Measurements from ENCODE around the gene ADD2. TPM values are rescaled to one million over a fixed set of nuclear protein-coding genes. Genes with fewer than 3 reads are reported as not detected.
A peak's percentile ranks its signal among the peaks of the same experiment; 100 is the strongest.

ADD2 gene
- total RNA-seq, 1 donor from 2014 or later: 45.3 TPM

- no peaks in the 10 kb centered on the region for H3K36me3 Mint-ChIP-seq
- H3F3A ChIP-seq (ENCODE audit: low read depth): peaks cover 29% of the 10 kb centered on the region
- no peak overlapping the region for H3K27ac Mint-ChIP-seq
- no peaks in the 10 kb centered on the region for H3K9me3 Mint-ChIP-seq
- no peaks in the 10 kb centered on the region for H3K9me3 ChIP-seq (ENCODE audit: low read depth)
- H3K36me3 ChIP-seq: no peaks in the 10 kb centered on the region
- peaks cover 10% of the 10 kb centered on the region for H3K4me1 ChIP-seq
- peaks cover 49% of the 10 kb centered on the region for H3K79me2 ChIP-seq (ENCODE audit: low read depth)
- no peaks in the 10 kb centered on the region for H3K27me3 ChIP-seq
- peak overlapping the region; percentile 100 for H3K4me3 ChIP-seq
- H3K4me3 Mint-ChIP-seq: peak overlapping the region; percentile 91
- DNase-seq (ENCODE audit: low spot score): peak; percentile 71
- no peak overlapping the region for H3K27ac ChIP-seq
- peak overlapping the region; percentile 78 for H2AFZ ChIP-seq (replicated peaks)
- H3K27me3 Mint-ChIP-seq (ENCODE audit: insufficient read depth, low read depth): peaks cover 2% of the 10 kb centered on the region
- TF ChIP-seq CTCF (IDR thresholded peaks at IDR 0.05) (no peak), EZH2phosphoT487 (IDR thresholded peaks at IDR 0.05) (no peak), EZH2 (IDR thresholded peaks at IDR 0.05) (no peak)
- peaks cover 5% of the 10 kb centered on the region for H4K20me1 ChIP-seq (ENCODE audit: low read depth)
- peak overlapping the region; percentile 96 for H3K4me2 ChIP-seq
- H3K4me1 Mint-ChIP-seq: peaks cover 22% of the 10 kb centered on the region
- peak overlapping the region; percentile 33 for H3K9ac ChIP-seq
These were observed 811 bp downstream of the ADD2 start for GRCh38 chr2:70767079-70767698.

GRCh38 chr2:70766357-70767078 is 1.5 kb downstream of the ADD2 start:
- Mint-ChIP-seq H3K4me1 (peaks cover 22% of the 10 kb centered on the region), H3K9me3 (no peaks in the 10 kb centered on the region), H3K27ac (peak overlapping the region; percentile 29), H3K27me3 (ENCODE audit: insufficient read depth, low read depth) (peaks cover 2% of the 10 kb centered on the region), H3K36me3 (no peaks in the 10 kb centered on the region), H3K4me3 (peak overlapping the region; percentile 88)
- H3K27ac ChIP-seq: no peak overlapping the region
- H3K4me2 ChIP-seq: peak overlapping the region; percentile 96
- no peaks in the 10 kb centered on the region for H3K36me3 ChIP-seq
- peaks cover 29% of the 10 kb centered on the region for H3F3A ChIP-seq (ENCODE audit: low read depth)
- H3K79me2 ChIP-seq (ENCODE audit: low read depth): peaks cover 56% of the 10 kb centered on the region
- H3K9ac ChIP-seq: peak overlapping the region; percentile 33
- no peak for DNase-seq (ENCODE audit: low spot score)
- H2AFZ ChIP-seq (replicated peaks): peak overlapping the region; percentile 78
- peak overlapping the region; percentile 100 for H3K4me3 ChIP-seq
- peaks cover 5% of the 10 kb centered on the region for H4K20me1 ChIP-seq (ENCODE audit: low read depth)
- no peaks in the 10 kb centered on the region for H3K9me3 ChIP-seq (ENCODE audit: low read depth)
- TF ChIP-seq CTCF (IDR thresholded peaks at IDR 0.05) (no peak), EZH2 (IDR thresholded peaks at IDR 0.05) (no peak), EZH2phosphoT487 (IDR thresholded peaks at IDR 0.05) (no peak)
- no peaks in the 10 kb centered on the region for H3K27me3 ChIP-seq
- peaks cover 10% of the 10 kb centered on the region for H3K4me1 ChIP-seq

- H3K4me1 Mint-ChIP-seq: peaks cover 22% of the 10 kb centered on the region
These were observed 2.5 kb downstream of the ADD2 start for GRCh38 chr2:70765507-70765906.

More at GRCh38 chr2:70765507-70765906, 2.5 kb downstream of the ADD2 start:
- Mint-ChIP-seq H3K4me3 (no peak overlapping the region), H3K9me3 (no peaks in the 10 kb centered on the region), H3K27me3 (ENCODE audit: insufficient read depth, low read depth) (peaks cover 2% of the 10 kb centered on the region), H3K36me3 (no peaks in the 10 kb centered on the region), H3K27ac (no peak overlapping the region)
- peaks cover 66% of the 10 kb centered on the region for H3K79me2 ChIP-seq (ENCODE audit: low read depth)
- no peak overlapping the region for H3K9ac ChIP-seq
- no peaks in the 10 kb centered on the region for H3K36me3 ChIP-seq
- peaks cover 29% of the 10 kb centered on the region for H3F3A ChIP-seq (ENCODE audit: low read depth)
- no peak overlapping the region for H3K4me2 ChIP-seq
- H3K4me1 ChIP-seq: peaks cover 10% of the 10 kb centered on the region
- TF ChIP-seq EZH2 (IDR thresholded peaks at IDR 0.05): no peak
- TF ChIP-seq EZH2phosphoT487 (IDR thresholded peaks at IDR 0.05): no peak
- TF ChIP-seq CTCF (IDR thresholded peaks at IDR 0.05): no peak
- no peak overlapping the region for H2AFZ ChIP-seq (replicated peaks)
- no peaks in the 10 kb centered on the region for H3K27me3 ChIP-seq
- no peak for DNase-seq (ENCODE audit: low spot score)
- peaks cover 5% of the 10 kb centered on the region for H4K20me1 ChIP-seq (ENCODE audit: low read depth)
- no peak overlapping the region for H3K27ac ChIP-seq
- no peak overlapping the region for H3K4me3 ChIP-seq
- no peaks in the 10 kb centered on the region for H3K9me3 ChIP-seq (ENCODE audit: low read depth)

Data from neural progenitor cell (in vitro differentiated cells).